Measurements from ENCODE around the gene FOXP1. TPM values are rescaled to one million over a fixed set of nuclear protein-coding genes. Genes with fewer than 3 reads are reported as not detected.

The FOXP1 gene
- total RNA-seq, 1 experiment from 2014 or later = 58.4 TPM

GRCh38 chr3:71497367-71497897 lies 86.1 kb downstream of the FOXP1 start:
- POLR2A ChIA-PET (ENCODE audit: low non-redundant PET) = no interaction called here
- H3K36me3 ChIP-seq (ENCODE audit: insufficient read depth, low read length, poor library complexity, severe bottlenecking) = no peaks in the 10 kb centered on the region
- H3K4me1 ChIP-seq (ENCODE audit: insufficient read depth, low read length, poor library complexity, severe bottlenecking) = no peaks in the 10 kb centered on the region
- H3K4me3 ChIP-seq (ENCODE audit: low read depth, low read length, poor library complexity, severe bottlenecking) = no peak overlapping the region
- CTCF ChIA-PET = no interaction called here
- no peak for TF ChIP-seq CTCF (conservative IDR thresholded peaks at IDR 0.05; ENCODE audit: low read depth, low read length)
- TF ChIP-seq EZH2 (IDR thresholded peaks at IDR 0.05; ENCODE audit: borderline replicate concordance, low read depth, low read length, poor library complexity, severe bottlenecking) = no peak
- no peaks in the 10 kb centered on the region for H3K27me3 ChIP-seq (replicated peaks; ENCODE audit: insufficient read depth, low read depth, low read length, poor library complexity)
- DNase-seq (ENCODE audit: low spot score) = no peak
- no TSS peak for BruUV-seq (replicated peaks)
- H3K27ac ChIP-seq (ENCODE audit: low read depth, low read length, poor library complexity, severe bottlenecking) = no peak overlapping the region
- H3K9me3 ChIP-seq (ENCODE audit: low read depth, low read length, poor library complexity, severe bottlenecking) = no peaks in the 10 kb centered on the region
- intact Hi-C loops (cut with micrococcal nuclease; ENCODE audit: unreplicated experiment) = no loop called here

GRCh38 chr3:71495708-71496472 lies 87.6 kb downstream of the FOXP1 start:
- no peak for TF ChIP-seq CTCF (conservative IDR thresholded peaks at IDR 0.05; ENCODE audit: low read depth, low read length)
- no peak for TF ChIP-seq EZH2 (IDR thresholded peaks at IDR 0.05; ENCODE audit: borderline replicate concordance, low read depth, low read length, poor library complexity, severe bottlenecking)
- H3K4me3 ChIP-seq (ENCODE audit: low read depth, low read length, poor library complexity, severe bottlenecking) = no peak overlapping the region
- H3K27ac ChIP-seq (ENCODE audit: low read depth, low read length, poor library complexity, severe bottlenecking) = no peak overlapping the region
- DNase-seq (ENCODE audit: low spot score) = peak; percentile 23
- H3K36me3 ChIP-seq (ENCODE audit: insufficient read depth, low read length, poor library complexity, severe bottlenecking) = peaks cover 3% of the 10 kb centered on the region
- no peaks in the 10 kb centered on the region for H3K9me3 ChIP-seq (ENCODE audit: low read depth, low read length, poor library complexity, severe bottlenecking)
- intact Hi-C loops (cut with micrococcal nuclease; ENCODE audit: unreplicated experiment) = no loop called here
- no TSS peak for BruUV-seq (replicated peaks)
- ChIA-PET CTCF (no interaction called here), POLR2A (ENCODE audit: low non-redundant PET) (no interaction called here)
- no peaks in the 10 kb centered on the region for H3K4me1 ChIP-seq (ENCODE audit: insufficient read depth, low read length, poor library complexity, severe bottlenecking)
- no peaks in the 10 kb centered on the region for H3K27me3 ChIP-seq (replicated peaks; ENCODE audit: insufficient read depth, low read depth, low read length, poor library complexity)

- H3K9me3 ChIP-seq (ENCODE audit: low read depth, low read length, poor library complexity, severe bottlenecking) = no peaks in the 10 kb centered on the region
- peaks cover 3% of the 10 kb centered on the region for H3K36me3 ChIP-seq (ENCODE audit: insufficient read depth, low read length, poor library complexity, severe bottlenecking)
- BruUV-seq (replicated peaks) = no TSS peak
- no peaks in the 10 kb centered on the region for H3K4me1 ChIP-seq (ENCODE audit: insufficient read depth, low read length, poor library complexity, severe bottlenecking)
- H3K27me3 ChIP-seq (replicated peaks; ENCODE audit: insufficient read depth, low read depth, low read length, poor library complexity) = no peaks in the 10 kb centered on the region
- TF ChIP-seq CTCF (conservative IDR thresholded peaks at IDR 0.05; ENCODE audit: low read depth, low read length) (no peak), EZH2 (IDR thresholded peaks at IDR 0.05; ENCODE audit: borderline replicate concordance, low read depth, low read length, poor library complexity, severe bottlenecking) (no peak)
- no peak for DNase-seq (ENCODE audit: low spot score)
- no peak overlapping the region for H3K27ac ChIP-seq (ENCODE audit: low read depth, low read length, poor library complexity, severe bottlenecking)
- intact Hi-C loops (cut with micrococcal nuclease; ENCODE audit: unreplicated experiment) = no loop called here
- H3K4me3 ChIP-seq (ENCODE audit: low read depth, low read length, poor library complexity, severe bottlenecking) = no peak overlapping the region
- ChIA-PET CTCF (no interaction called here), POLR2A (ENCODE audit: low non-redundant PET) (no interaction called here)
Observed at GRCh38 chr3:71494212-71494611, 89.3 kb downstream of the FOXP1 start.
